SK-N-SH (cell line): Measurements from ENCODE around the gene GPR137B. TPM values are rescaled to one million over a fixed set of nuclear protein-coding genes. Genes with fewer than 3 reads are reported as not detected.

Experiments used
- CTCF ChIA-PET: fragments of 300-600, 350-600 bp; formaldehyde crosslinking; extraction: SDS; loops from one replicate; lab custom pipeline; 2021; lab: Yijun Ruan, JAX
- POLR2A ChIA-PET: fragments of 350-600 bp; sonication (Branson Sonifier 250); formaldehyde crosslinking; extraction: SDS; loops from one replicate; lab custom pipeline; 2020; ENCODE audit warnings: antibody characterized with exemption, inconsistent platforms; lab: Yijun Ruan, JAX
- DNase-seq: peaks from one replicate; pipeline ENCODE4 v3.0.0; 2012
- H2AFZ ChIP-seq: fragments of 200-600 bp; sonication (generic); 2 replicates; pipeline ENCODE4 v1.8.1; 2016; ENCODE audit warnings: antibody characterized with exemption, mild to moderate bottlenecking, low read depth
- H3F3A ChIP-seq: fragments of 200-600 bp; sonication (generic); replicated peaks from 2 replicates; pipeline ENCODE3; 2016; ENCODE audit warnings: antibody characterized with exemption, mild to moderate bottlenecking; ENCODE audit not compliant: insufficient read depth
- H3K27ac ChIP-seq, 2 experiments: fragments of 200-500 bp in 1 of 2; fragments of 200-600 bp in 1 of 2; sonication (Bioruptor generic) in 1 of 2; sonication (generic), shearing (Covaris generic) in 1 of 2; 2 replicates each; pipeline versions ENCODE4 v1.5.1 to v1.6.1; 2014 to 2016; ENCODE audit warnings: low read depth in 2 of 2, inconsistent platforms in 1 of 2, low read length in 1 of 2, mild to moderate bottlenecking in 1 of 2, mixed read lengths in 1 of 2
- H3K27me3 ChIP-seq: fragments of 200-600 bp; sonication (generic), shearing (Covaris generic); 2 replicates; pipeline ENCODE4 v1.6.1; 2016; ENCODE audit warnings: mixed run types; ENCODE audit not compliant: insufficient read depth
- H3K36me3 ChIP-seq, 2 experiments: fragments of 200-500 bp in 1 of 2; fragments of 200-600 bp in 1 of 2; sonication (Bioruptor generic) in 1 of 2; sonication (generic) in 1 of 2; replicated peaks in 1 of 2; 2 replicates each; pipeline versions ENCODE3 to v1.5.1; 2014 to 2016; ENCODE audit warnings: low read length in 1 of 2, mild to moderate bottlenecking in 1 of 2; ENCODE audit not compliant: insufficient read depth in 2 of 2, control insufficient read depth in 1 of 2
- H3K4me1 ChIP-seq, 2 experiments: fragments of 200-500 bp in 1 of 2; fragments of 200-600 bp in 1 of 2; sonication (Bioruptor generic) in 1 of 2; sonication (generic), shearing (Covaris generic) in 1 of 2; 2 replicates each; pipeline versions ENCODE4 v1.5.1 to v1.6.1; 2014 to 2016; ENCODE audit warnings: low read depth in 1 of 2, low read length in 1 of 2, mixed run types in 1 of 2; ENCODE audit not compliant: insufficient read depth in 2 of 2, control insufficient read depth in 1 of 2
- H3K4me2 ChIP-seq: fragments of 200-600 bp; sonication (generic), shearing (Covaris generic); 2 replicates; pipeline ENCODE4 v1.6.1; 2017; ENCODE audit warnings: mixed run types
- H3K4me3 ChIP-seq, 2 experiments: fragments of 200-500 bp in 1 of 2; fragments of 200-600 bp in 1 of 2; sonication (Bioruptor generic) in 1 of 2; sonication (generic), shearing (Covaris generic) in 1 of 2; 2 replicates each; pipeline versions ENCODE4 v1.5.1 to v1.8.1; 2014 to 2016; ENCODE audit warnings: low read depth in 2 of 2, inconsistent platforms in 1 of 2, low read length in 1 of 2, mild to moderate bottlenecking in 1 of 2, mixed read lengths in 1 of 2, moderate library complexity in 1 of 2
- H3K79me2 ChIP-seq: fragments of 200-600 bp; sonication (generic); 2 replicates; pipeline ENCODE4 v1.8.1; 2017; ENCODE audit warnings: mild to moderate bottlenecking; ENCODE audit not compliant: insufficient read depth
- H3K9ac ChIP-seq: fragments of 200-600 bp; sonication (generic); 2 replicates; pipeline ENCODE4 v1.6.1; 2017; ENCODE audit warnings: mixed run types
- H3K9me2 ChIP-seq: fragments of 200-600 bp; sonication (generic); 2 replicates; pipeline ENCODE4 v1.6.1; 2017; ENCODE audit warnings: mixed run types
- H3K9me3 ChIP-seq: fragments of 200-600 bp; sonication (generic); 2 replicates; pipeline ENCODE4 v1.6.1; 2017; ENCODE audit warnings: mixed run types, mild to moderate bottlenecking, moderate library complexity
- H4K20me1 ChIP-seq: fragments of 200-600 bp; sonication (generic); 2 replicates; pipeline ENCODE4 v1.6.1; 2017; ENCODE audit warnings: mild to moderate bottlenecking, mixed run types; ENCODE audit not compliant: insufficient read depth
- ELF1 ChIP-seq: IDR thresholded peaks from 2 replicates; pipeline ENCODE4 v1.4.0; 2012
- GATA2 ChIP-seq: sonication (generic); formaldehyde crosslinking; IDR thresholded peaks from 2 replicates; pipeline ENCODE4 v1.5.0; 2020; ENCODE audit warnings: mild to moderate bottlenecking, missing genetic modification reagents
- JUND ChIP-seq: IDR thresholded peaks from 2 replicates; pipeline ENCODE4 v1.4.0; 2012
- MEF2A ChIP-seq: IDR thresholded peaks from 2 replicates; pipeline ENCODE4 v1.4.0; 2012; ENCODE audit warnings: low read depth, borderline replicate concordance
- MXI1 ChIP-seq: IDR thresholded peaks from 2 replicates; pipeline ENCODE4 v1.6.1; 2012; ENCODE audit warnings: mild to moderate bottlenecking, low read depth, low read length, improper control_type of control experiment
- NFIC ChIP-seq: IDR thresholded peaks from 2 replicates; pipeline ENCODE4 v1.4.0; 2012; ENCODE audit warnings: borderline replicate concordance
- NRF1 ChIP-seq: IDR thresholded peaks from 2 replicates; pipeline ENCODE4 v1.6.1; 2012; ENCODE audit warnings: low read depth, mild to moderate bottlenecking, low read length
- POLR2AphosphoS5 ChIP-seq: IDR thresholded peaks from 2 replicates; pipeline ENCODE4 v1.6.1; 2012; ENCODE audit warnings: low read depth, low read length
- RFX5 ChIP-seq: IDR thresholded peaks from 2 replicates; pipeline ENCODE4 v1.6.1; 2012; ENCODE audit warnings: mild to moderate bottlenecking, improper control_type of control experiment, low read length
- RXRA ChIP-seq: IDR thresholded peaks from 2 replicates; pipeline ENCODE4 v1.4.0; 2012; ENCODE audit warnings: low read depth, mild to moderate bottlenecking, borderline replicate concordance
- SIN3A ChIP-seq: IDR thresholded peaks from 2 replicates; pipeline ENCODE4 v1.6.1; 2012; ENCODE audit warnings: low read depth, mild to moderate bottlenecking, low read length, moderate library complexity, borderline replicate concordance
- TAF1 ChIP-seq: IDR thresholded peaks from 2 replicates; pipeline ENCODE4 v1.6.1; 2012; ENCODE audit warnings: low read depth, mild to moderate bottlenecking, low read length, moderate library complexity, borderline replicate concordance
- TCF12 ChIP-seq: IDR thresholded peaks from 2 replicates; pipeline ENCODE4 v1.4.0; 2012
- TEAD4 ChIP-seq: IDR thresholded peaks from 2 replicates; pipeline ENCODE4 v1.4.0; 2012; ENCODE audit warnings: mild to moderate bottlenecking, borderline replicate concordance; ENCODE audit not compliant: insufficient read depth
- WGBS: methylation state at CpG from one replicate; pipeline ENCODE4 v1.1.6; 2017; ENCODE audit warnings: low lambda C conversion rate; 5-methylcytosine and 5-hydroxymethylcytosine counted together
- polyA plus RNA-seq, 3 experiments: library from polyadenylated mRNA; depleted of rRNA; stranded (reverse); fragments of >200 nt; gene quantifications; 2 replicates each; pipeline ENCODE4 v1.2.3, GENCODE V29; 2012
- TF ChIP-seq, protein P1 (sequence below): IDR thresholded peaks from 2 replicates; pipeline ENCODE4 v1.4.0; 2012; ENCODE audit warnings: low read depth
- TF ChIP-seq, protein P2 (sequence below): fragments of 150-350 bp; IDR thresholded peaks from 2 replicates; pipeline ENCODE4 v1.6.1; 2017; ENCODE audit warnings: antibody characterized with exemption, low read length, low read depth, borderline replicate concordance
- TF ChIP-seq, protein P3 (sequence below): IDR thresholded peaks from 2 replicates; pipeline ENCODE4 v1.4.0; 2012; ENCODE audit warnings: low read depth, borderline replicate concordance
- TF ChIP-seq, protein P4 (sequence below): IDR thresholded peaks from 2 replicates; pipeline ENCODE4; 2012
- TF ChIP-seq, protein P5 (sequence below): IDR thresholded peaks from 2 replicates; pipeline ENCODE4 v1.4.0; 2012; ENCODE audit warnings: low read depth, borderline replicate concordance
- TF ChIP-seq, protein P6 (sequence below): fragments of 200-600 bp; sonication (generic); IDR thresholded peaks from 2 replicates; pipeline ENCODE4 v1.6.1; 2017; ENCODE audit warnings: antibody characterized with exemption, mild to moderate bottlenecking, moderate library complexity

The GPR137B gene
- polyA plus RNA-seq, 1 of the 3 experiments (the other 2 are of a cell fraction), result 7.0 TPM

DNA sequence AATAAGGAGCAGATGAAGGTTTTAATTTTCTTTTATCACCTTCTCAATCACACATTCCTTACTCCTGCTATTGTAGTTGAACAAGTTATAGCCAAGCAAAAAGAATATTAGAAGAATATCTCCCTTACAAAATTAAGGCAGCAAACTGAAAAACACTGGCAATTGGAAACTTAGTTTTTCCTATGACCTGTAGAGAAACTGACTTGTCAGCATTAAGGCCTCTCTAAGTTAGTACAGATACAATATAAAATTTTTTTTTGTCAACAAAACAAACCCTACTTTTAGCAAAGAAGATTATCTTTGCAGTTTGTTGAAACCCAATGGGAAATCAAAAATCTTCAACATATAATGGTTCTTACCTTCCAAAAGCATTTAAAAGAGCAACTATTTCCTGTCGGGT lies 78.1 kb downstream of the GPR137B start:
- H3K27me3 ChIP-seq, result no peaks in the 10 kb centered on the region

More for the DNA sequence above, 78.1 kb downstream of the GPR137B start:
- Histone ChIP-seq H4K20me1 (no peaks in the 10 kb centered on the region), H3K36me3 (peaks cover 0 to 5% of the 10 kb centered on the region in 2 experiments), H2AFZ (no peak overlapping the region), H3K4me1 (peaks cover 0 to 10% of the 10 kb centered on the region in 2 experiments; a peak in 2 of 4 replicates), H3K9ac (no peak overlapping the region), H3K4me2 (no peak overlapping the region), H3K9me2 (no peaks in the 10 kb centered on the region), H3K9me3 (no peaks in the 10 kb centered on the region), H3K27ac (no peak overlapping the region), H3F3A (no peaks in the 10 kb centered on the region), H3K79me2 (no peaks in the 10 kb centered on the region), H3K4me3 (no peak overlapping the region)
- CTCF ChIA-PET, result no interaction called here
- POLR2A ChIA-PET, result no interaction called here
- 100% methylated on average over 1 of the region's 1 CpG for WGBS
- no peak for DNase-seq
- TF ChIP-seq, protein P1, sequence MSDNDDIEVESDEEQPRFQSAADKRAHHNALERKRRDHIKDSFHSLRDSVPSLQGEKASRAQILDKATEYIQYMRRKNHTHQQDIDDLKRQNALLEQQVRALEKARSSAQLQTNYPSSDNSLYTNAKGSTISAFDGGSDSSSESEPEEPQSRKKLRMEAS, result no peak
- TF ChIP-seq NRF1, result no peak
- TF ChIP-seq ELF1, result no peak
- no peak for TF ChIP-seq TCF12
- TF ChIP-seq, protein P2, sequence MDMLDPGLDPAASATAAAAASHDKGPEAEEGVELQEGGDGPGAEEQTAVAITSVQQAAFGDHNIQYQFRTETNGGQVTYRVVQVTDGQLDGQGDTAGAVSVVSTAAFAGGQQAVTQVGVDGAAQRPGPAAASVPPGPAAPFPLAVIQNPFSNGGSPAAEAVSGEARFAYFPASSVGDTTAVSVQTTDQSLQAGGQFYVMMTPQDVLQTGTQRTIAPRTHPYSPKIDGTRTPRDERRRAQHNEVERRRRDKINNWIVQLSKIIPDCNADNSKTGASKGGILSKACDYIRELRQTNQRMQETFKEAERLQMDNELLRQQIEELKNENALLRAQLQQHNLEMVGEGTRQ, result no peak
- TF ChIP-seq TEAD4, result no peak
- TF ChIP-seq JUND, result no peak
- no peak for TF ChIP-seq RFX5
- no peak for TF ChIP-seq POLR2AphosphoS5
- TF ChIP-seq, protein P3, sequence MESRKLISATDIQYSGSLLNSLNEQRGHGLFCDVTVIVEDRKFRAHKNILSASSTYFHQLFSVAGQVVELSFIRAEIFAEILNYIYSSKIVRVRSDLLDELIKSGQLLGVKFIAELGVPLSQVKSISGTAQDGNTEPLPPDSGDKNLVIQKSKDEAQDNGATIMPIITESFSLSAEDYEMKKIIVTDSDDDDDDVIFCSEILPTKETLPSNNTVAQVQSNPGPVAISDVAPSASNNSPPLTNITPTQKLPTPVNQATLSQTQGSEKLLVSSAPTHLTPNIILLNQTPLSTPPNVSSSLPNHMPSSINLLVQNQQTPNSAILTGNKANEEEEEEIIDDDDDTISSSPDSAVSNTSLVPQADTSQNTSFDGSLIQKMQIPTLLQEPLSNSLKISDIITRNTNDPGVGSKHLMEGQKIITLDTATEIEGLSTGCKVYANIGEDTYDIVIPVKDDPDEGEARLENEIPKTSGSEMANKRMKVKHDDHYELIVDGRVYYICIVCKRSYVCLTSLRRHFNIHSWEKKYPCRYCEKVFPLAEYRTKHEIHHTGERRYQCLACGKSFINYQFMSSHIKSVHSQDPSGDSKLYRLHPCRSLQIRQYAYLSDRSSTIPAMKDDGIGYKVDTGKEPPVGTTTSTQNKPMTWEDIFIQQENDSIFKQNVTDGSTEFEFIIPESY, result no peak
- TF ChIP-seq TAF1, result no peak
- TF ChIP-seq, protein P4, sequence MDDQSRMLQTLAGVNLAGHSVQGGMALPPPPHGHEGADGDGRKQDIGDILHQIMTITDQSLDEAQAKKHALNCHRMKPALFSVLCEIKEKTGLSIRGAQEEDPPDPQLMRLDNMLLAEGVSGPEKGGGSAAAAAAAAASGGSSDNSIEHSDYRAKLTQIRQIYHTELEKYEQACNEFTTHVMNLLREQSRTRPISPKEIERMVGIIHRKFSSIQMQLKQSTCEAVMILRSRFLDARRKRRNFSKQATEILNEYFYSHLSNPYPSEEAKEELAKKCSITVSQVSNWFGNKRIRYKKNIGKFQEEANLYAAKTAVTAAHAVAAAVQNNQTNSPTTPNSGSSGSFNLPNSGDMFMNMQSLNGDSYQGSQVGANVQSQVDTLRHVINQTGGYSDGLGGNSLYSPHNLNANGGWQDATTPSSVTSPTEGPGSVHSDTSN, result no peak
- no peak for TF ChIP-seq MEF2A
- TF ChIP-seq GATA2 (CRISPR knock-in tag), result no peak
- TF ChIP-seq, protein P5, sequence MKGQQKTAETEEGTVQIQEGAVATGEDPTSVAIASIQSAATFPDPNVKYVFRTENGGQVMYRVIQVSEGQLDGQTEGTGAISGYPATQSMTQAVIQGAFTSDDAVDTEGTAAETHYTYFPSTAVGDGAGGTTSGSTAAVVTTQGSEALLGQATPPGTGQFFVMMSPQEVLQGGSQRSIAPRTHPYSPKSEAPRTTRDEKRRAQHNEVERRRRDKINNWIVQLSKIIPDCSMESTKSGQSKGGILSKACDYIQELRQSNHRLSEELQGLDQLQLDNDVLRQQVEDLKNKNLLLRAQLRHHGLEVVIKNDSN, result no peak
- TF ChIP-seq, protein P6, sequence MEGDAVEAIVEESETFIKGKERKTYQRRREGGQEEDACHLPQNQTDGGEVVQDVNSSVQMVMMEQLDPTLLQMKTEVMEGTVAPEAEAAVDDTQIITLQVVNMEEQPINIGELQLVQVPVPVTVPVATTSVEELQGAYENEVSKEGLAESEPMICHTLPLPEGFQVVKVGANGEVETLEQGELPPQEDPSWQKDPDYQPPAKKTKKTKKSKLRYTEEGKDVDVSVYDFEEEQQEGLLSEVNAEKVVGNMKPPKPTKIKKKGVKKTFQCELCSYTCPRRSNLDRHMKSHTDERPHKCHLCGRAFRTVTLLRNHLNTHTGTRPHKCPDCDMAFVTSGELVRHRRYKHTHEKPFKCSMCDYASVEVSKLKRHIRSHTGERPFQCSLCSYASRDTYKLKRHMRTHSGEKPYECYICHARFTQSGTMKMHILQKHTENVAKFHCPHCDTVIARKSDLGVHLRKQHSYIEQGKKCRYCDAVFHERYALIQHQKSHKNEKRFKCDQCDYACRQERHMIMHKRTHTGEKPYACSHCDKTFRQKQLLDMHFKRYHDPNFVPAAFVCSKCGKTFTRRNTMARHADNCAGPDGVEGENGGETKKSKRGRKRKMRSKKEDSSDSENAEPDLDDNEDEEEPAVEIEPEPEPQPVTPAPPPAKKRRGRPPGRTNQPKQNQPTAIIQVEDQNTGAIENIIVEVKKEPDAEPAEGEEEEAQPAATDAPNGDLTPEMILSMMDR, result no peak
- TF ChIP-seq NFIC, result no peak
- TF ChIP-seq RXRA, result no peak
- no peak for TF ChIP-seq SIN3A
- no peak for TF ChIP-seq MXI1
